Heart left ventricle (tissue), 16 donors: ENCODE measurements around the gene SYT9. TPM values are rescaled to one million over a fixed set of nuclear protein-coding genes. Genes with fewer than 3 reads are reported as not detected.

ENCODE experiments used
- ATAC-seq, 4 donors: fragments of 200-7000 bp; cut with Tn5 transposase; one replicate each; pipeline ENCODE4 v1.9.1; 2020 to 2022; ENCODE audit warnings: moderate library complexity in 4 of 4, mild to moderate bottlenecking in 3 of 4, moderate number of reproducible peaks in 1 of 4
- DNase-seq, 5 donors: peaks; one replicate each; pipeline ENCODE4 v3.0.0-alpha.2; 2020
- H3K27ac ChIP-seq, 12 donors: fragments of 200-600 bp; sonication (generic) in 4 of 12; one replicate each; pipeline versions ENCODE4 v1.5.0 to v1.8.0; 2016 to 2022; ENCODE audit warnings: mild to moderate bottlenecking in 2 of 12
- H3K27me3 ChIP-seq, 9 donors: fragments of 200-600 bp; sonication (generic) in 2 of 9; one replicate each; pipeline versions ENCODE4 v1.5.1 to v1.8.0; 2016 to 2022; ENCODE audit warnings: mild to moderate bottlenecking in 3 of 9
- H3K36me3 ChIP-seq, 9 donors: fragments of 200-600 bp; sonication (generic) in 2 of 9; one replicate each; pipeline versions ENCODE4 v1.5.0 to v1.8.0; 2018 to 2022; ENCODE audit warnings: mild to moderate bottlenecking in 2 of 9
- H3K4me1 ChIP-seq, 12 donors: fragments of 200-600 bp; sonication (generic) in 4 of 12; one replicate each; pipeline versions ENCODE4 v1.5.0 to v1.8.0; 2016 to 2022; ENCODE audit warnings: mild to moderate bottlenecking in 3 of 12
- H3K4me3 ChIP-seq, 12 donors: fragments of 200-600 bp; sonication (generic) in 4 of 12; one replicate each; pipeline versions ENCODE4 v1.5.0 to v1.8.0; 2017 to 2022; ENCODE audit warnings: mild to moderate bottlenecking in 9 of 12, moderate library complexity in 4 of 12
- H3K9me3 ChIP-seq, 12 donors: fragments of 200-600 bp; sonication (generic) in 4 of 12; one replicate each; pipeline versions ENCODE4 v1.5.0 to v1.8.0; 2016 to 2022; ENCODE audit warnings: mild to moderate bottlenecking in 1 of 12
- CTCF ChIP-seq, 12 donors: fragments of 200-600 bp; sonication (generic) in 4 of 12; IDR thresholded peaks; one replicate each; pipeline versions ENCODE4 v1.5.0 to v1.8.0; 2018 to 2022; ENCODE audit warnings: antibody characterized with exemption in 12 of 12, mild to moderate bottlenecking in 5 of 12
- POLR2A ChIP-seq, 2 donors: fragments of 450-650 bp; IDR thresholded peaks; one replicate each; pipeline ENCODE4 v1.6.1; 2017; ENCODE audit warnings: antibody characterized with exemption in 2 of 2, mild to moderate bottlenecking in 2 of 2, moderate library complexity in 2 of 2
- WGBS, 4 donors: extraction: QIAGEN DNeasy Blood & Tissue Kit in 2 of 4; methylation state at CpG; one replicate each; pipeline versions ENCODE4 v1.1.5 to v1.1.7; 2013 to 2018; 5-methylcytosine and 5-hydroxymethylcytosine counted together
- intact Hi-C, 10 donors: fragments of 100-400 bp; cut with DNase I; formaldehyde crosslinking; loops; one replicate each; pipeline versions ENCODE4 v1.11.1 to v1.14.2; 2022
- polyA plus RNA-seq, 2 donors: library from polyadenylated mRNA; stranded (reverse); fragments of 200-250 nt; gene quantifications; one replicate each; pipeline ENCODE4 v1.2.3, GENCODE V29; 2013
- total RNA-seq, 9 donors: library from RNA; depleted of rRNA in 2 of 9; stranded (reverse); fragments of >200 nt in 2 of 9; fragmentation: NEBNext Ultra II Directional in 3 of 9; extraction: Animal tissue kit (Norgen Biotek cat#: 25700) in 3 of 9; gene quantifications; one replicate each; pipeline versions ENCODE4 v1.1.0 to v1.2.4, GENCODE V29; 2016 to 2023
- donor health status: ischemic (EF 13 %, LVEDD 7.1; RV severe dilation, severe dysfunction).
- donor health status: healthy with polysubstance abuse.
- donor health status: DM: no; HTN: yes; CAD: no.
- donor health status: DM: no; HTN: no; CAD: no.
- donor health status: ischemic (EF 25% LVEDD 6.9; RV normal size, moderate dysfunction).
- donor health status: ischemic (EF 25% LVEDD 5.7; RV mildly dilated, moderate dysfunction).
- donor health status: healthy.
- donor health status: DM: yes; HTN: yes; CAD: no.
- donor health status: ischemic (EF 35%, LVEDD 5.7; RV mildly dilated, moderate dysfunction).
- donor health status: nonischemic (EF 11% LVEDD 7.7; RV severe dilation, severe dysfunction).
- donor health status: DM: yes; HTN: yes; CAD: no.
- donor health status: PGD.
- donor health status: ischemic (EF 29% LVEDD 5.4; RV normal size, mild dysfunction).
- donor health status: nonischemic (EF 23%, LVEDD 6.1; RV moderate dilation, normal function).

Gene SYT9
- total and polyA plus RNA-seq, 11 donors, result 0.04 to 1.4 (median 0.27) TPM; not detected in 2

DNA sequence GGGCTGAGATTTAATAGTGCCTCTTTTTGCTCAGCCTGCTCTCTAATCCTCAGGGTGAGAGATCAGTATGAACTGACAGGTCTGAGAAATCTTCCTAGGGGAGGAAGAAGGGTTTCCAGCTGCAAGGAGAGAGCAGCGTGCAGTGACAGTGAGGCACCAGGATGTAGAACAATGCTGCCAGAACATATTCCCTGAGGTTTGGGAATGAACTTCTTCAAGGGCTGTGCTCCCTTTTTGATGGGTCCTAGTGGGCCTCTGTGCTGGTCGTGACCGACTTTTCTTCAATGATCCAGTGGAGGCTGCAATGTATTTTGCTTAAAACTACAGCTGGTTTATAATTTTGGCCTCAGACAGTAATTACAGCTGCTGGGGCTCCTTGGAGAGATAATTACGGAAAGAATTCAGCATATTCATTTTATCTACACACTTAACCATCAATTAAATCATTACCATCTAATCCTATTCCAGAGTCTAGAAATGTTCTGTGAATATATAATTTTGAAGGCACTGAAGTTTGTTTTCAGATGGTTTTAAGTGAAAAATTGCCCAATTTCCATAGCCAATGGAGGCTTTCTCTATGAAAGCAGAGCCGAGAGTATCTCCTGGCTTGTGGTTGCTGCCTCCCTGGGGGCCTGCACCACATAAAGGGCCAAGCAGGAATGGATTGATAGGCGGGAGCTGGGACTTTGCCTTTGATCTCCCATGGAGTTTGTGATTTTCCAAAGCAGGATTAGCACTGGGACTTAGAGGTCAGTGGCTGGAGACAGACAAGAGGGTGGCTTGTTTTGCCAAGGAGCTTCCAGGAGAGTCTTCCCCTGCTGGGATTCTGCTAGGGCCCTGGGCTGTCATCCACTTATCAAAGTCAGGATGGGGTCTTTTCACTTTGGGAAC lies 192.6 kb downstream of the SYT9 start:
- intact Hi-C loops, result loop anchor here in 8 of 10 donors (5.0 to 10.0 kb wide), 6 partner anchors 90 to 350 kb away; no protein-coding TSS in a partner anchor
- no peak overlapping the region for H3K27ac ChIP-seq
- H3K36me3 ChIP-seq, result no peaks in the 10 kb centered on the region
- H3K4me1 ChIP-seq, result peaks cover 0 to 11% (median 0%) of the 10 kb centered on the region in 12 donors
- H3K9me3 ChIP-seq, result no peaks in the 10 kb centered on the region
- H3K27me3 ChIP-seq, result peaks cover 0 to 2% (median 0%) of the 10 kb centered on the region in 9 donors
- DNase-seq, result peak in 1 of 5 donors; percentile 27
- 64 to 73% (median 68%) methylated on average over 6 of the region's 6 CpGs for WGBS, 4 donors
- no peak for ATAC-seq
- no peak overlapping the region for H3K4me3 ChIP-seq
- TF ChIP-seq POLR2A (IDR thresholded peaks at IDR 0.05) (no peak), CTCF (IDR thresholded peaks at IDR 0.05) (no peak)

- intact Hi-C loops, result loop anchor here in 3 of 10 donors (10.0 kb wide), 3 partner anchors 91 to 351 kb away; no protein-coding TSS in a partner anchor
- no peaks in the 10 kb centered on the region for H3K36me3 ChIP-seq
- no peaks in the 10 kb centered on the region for H3K9me3 ChIP-seq
- H3K4me3 ChIP-seq, result no peak overlapping the region
- peaks cover 0 to 11% (median 2%) of the 10 kb centered on the region in 12 donors for H3K4me1 ChIP-seq
- H3K27me3 ChIP-seq, result peaks cover 0 to 2% (median 0%) of the 10 kb centered on the region in 9 donors
- no peak for ATAC-seq
- 57 to 80% (median 75%) methylated on average over 5 of the region's 5 CpGs for WGBS, 4 donors
- TF ChIP-seq CTCF (IDR thresholded peaks at IDR 0.05), result no peak
- no peak overlapping the region for H3K27ac ChIP-seq
- DNase-seq, result no peak
These were observed 193.9 kb downstream of the SYT9 start for GRCh38 chr11:7445564-7445963.

DNA sequence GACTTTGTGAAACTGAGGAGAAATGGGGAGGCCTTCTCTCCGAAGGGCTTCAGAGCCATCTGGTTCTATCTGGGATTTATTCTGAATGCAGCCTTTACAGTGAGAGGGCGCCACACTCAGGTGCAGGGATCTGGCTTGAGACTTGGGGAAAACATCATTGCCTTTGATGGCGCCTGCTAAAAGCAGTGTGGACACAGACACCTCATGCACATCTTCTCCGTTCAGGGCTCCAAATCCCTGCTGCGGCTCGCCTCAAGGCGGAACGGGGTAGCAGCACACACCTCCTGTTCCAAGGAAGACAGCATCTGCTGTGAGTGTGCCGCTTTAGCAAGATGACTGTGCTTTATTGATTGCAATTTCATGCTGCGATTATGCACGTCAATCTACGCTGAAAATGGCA lies 196.5 kb downstream of the SYT9 start:
- Histone ChIP-seq H3K4me3 (no peak overlapping the region), H3K27ac (no peak overlapping the region), H3K4me1 (peaks cover 0 to 11% (median 2%) of the 10 kb centered on the region in 12 donors), H3K36me3 (no peaks in the 10 kb centered on the region), H3K9me3 (no peaks in the 10 kb centered on the region), H3K27me3 (peaks cover 0 to 2% (median 0%) of the 10 kb centered on the region in 9 donors)
- 94 to 97% (median 97%) methylated on average over 12 of the region's 12 CpGs for WGBS, 4 donors
- intact Hi-C loops, result loop anchor here in 3 of 10 donors (10.0 kb wide), 3 partner anchors 93 to 353 kb away; no protein-coding TSS in a partner anchor
- no peak for ATAC-seq
- TF ChIP-seq POLR2A (IDR thresholded peaks at IDR 0.05), result no peak
- TF ChIP-seq CTCF (IDR thresholded peaks at IDR 0.05), result no peak
- no peak for DNase-seq

- Histone ChIP-seq H3K27ac (no peak overlapping the region), H3K9me3 (no peaks in the 10 kb centered on the region), H3K4me3 (no peak overlapping the region), H3K27me3 (peaks cover 0 to 2% (median 0%) of the 10 kb centered on the region in 9 donors), H3K4me1 (peaks cover 0 to 8% (median 2%) of the 10 kb centered on the region in 12 donors), H3K36me3 (no peaks in the 10 kb centered on the region)
- TF ChIP-seq CTCF (IDR thresholded peaks at IDR 0.05), result no peak
- TF ChIP-seq POLR2A (IDR thresholded peaks at IDR 0.05), result no peak
- WGBS, 4 donors, result 74 to 93% (median 87%) methylated on average over 3 of the region's 3 CpGs
- no peak for DNase-seq
- intact Hi-C loops, result loop anchor here in 3 of 10 donors (10.0 kb wide), 3 partner anchors 95 to 355 kb away; no protein-coding TSS in a partner anchor
- peak in 1 of 4 donors; percentile 46 for ATAC-seq
These were observed 197.6 kb downstream of the SYT9 start for GRCh38 chr11:7449211-7449840.
